ENCODE measurements around the gene ALDH5A1.

ALDH5A1 gene

DNA sequence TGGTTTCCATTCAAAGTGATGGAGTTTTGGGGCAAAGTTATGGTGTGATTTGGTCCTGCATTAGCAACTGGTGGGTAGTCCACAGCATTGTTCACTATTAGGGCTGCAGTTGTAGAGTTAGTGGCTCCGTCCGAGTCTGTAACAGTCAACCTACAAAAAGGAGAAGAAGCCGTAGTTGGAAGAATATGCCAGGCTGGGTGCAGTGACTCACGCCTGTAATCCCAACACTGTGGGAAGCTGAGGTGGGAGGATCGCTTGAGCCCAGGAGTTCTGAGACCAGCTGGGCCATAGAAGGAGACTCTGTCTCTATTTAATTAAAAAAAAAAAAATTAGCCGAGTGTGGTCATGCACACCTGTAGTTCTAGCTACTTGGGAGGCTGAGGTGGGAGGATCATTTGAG is 81.7 kb downstream of the ALDH5A1 start:
- DNase-seq, result no peak

DNA sequence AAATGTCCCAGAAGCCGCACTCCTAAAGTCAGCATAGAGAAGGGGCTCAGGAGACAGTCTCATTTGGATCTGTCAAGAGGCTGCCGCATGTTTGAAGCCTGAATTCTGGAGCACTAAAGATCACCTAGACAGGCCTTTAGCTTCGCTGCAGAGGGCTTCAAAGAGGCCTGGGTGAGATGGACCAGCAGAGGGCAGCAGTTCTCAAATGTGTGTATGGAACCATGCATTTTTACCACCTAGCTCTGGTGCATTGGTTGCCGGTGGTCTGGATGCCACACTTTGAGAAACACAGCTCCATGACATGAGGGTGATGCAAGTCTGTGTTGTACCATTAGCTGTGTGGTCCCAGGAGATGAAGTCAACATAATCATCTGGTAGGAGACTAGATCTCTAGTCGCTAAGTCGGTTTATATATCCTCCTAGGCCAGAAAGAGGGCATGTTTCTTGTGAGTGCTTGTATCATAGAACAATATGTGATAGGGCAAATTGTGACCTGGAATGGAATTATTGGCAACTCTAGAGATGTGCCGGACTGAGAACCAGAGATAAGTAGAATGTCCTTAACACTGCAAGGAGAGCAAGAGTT is 86.4 kb downstream of the ALDH5A1 start:
- peak; percentile 75 for DNase-seq

DNA sequence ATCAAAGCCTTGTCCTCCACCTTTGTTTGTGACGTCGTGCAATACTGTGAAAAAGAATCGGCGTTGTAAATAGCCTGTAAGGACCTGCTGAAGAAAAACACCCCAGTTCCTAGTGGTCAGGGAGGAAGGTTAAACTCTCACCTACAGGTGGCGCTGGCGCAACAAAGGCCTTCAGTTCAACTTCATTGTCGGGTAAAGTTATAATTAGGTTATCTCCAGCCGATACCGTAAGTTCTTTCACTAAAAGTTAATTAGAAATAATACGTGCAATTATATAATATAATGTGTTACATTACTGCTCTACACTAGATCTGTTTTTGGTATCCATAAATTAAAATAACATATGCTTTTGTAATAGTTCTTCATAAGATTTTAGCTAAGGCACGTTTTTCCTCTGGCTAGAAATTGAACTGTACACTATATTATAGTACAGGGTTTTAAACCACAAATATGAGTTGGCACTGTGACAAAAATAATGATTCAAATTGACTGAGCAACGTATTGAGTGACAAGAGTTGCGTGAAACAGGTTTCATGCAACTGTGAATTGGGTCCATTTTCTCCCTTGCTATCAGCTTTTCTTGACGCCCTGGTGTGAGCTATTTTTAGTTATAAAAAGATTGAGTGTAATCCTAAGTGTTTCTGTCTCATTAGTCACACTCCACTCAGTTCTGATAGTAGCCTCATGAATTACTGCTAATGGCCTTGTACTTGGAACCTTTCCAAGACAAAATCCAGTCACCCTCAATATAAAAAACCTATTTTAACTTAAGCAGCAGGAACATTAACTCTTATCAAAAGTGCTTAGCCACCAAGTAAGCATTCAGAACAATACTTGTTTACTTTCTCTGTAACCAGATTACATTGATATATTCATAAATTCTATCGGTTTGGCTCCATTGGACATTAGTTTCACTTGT is 89.0 kb downstream of the ALDH5A1 start:
- DNase-seq, result peak; percentile 74

DNA sequence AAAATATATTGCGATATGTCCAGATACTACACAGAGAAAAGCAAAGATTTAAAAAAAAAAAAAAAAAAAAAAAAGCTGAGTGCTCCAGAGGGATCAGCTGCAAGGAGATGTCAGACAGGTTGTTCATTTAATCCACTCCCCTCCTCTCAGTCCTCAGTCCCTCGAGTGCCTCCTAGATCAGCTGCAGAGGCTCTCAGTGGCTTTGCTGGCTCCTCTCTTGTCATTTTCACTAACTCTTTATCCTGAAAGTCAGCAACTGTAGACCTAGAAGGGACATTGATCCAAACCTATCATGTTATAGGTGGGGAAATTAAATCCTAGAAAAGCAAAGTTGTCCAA is 89.6 kb downstream of the ALDH5A1 start:
- no peak for DNase-seq
